HepG2 (cell line): Measurements from ENCODE around the gene ARHGAP10. TPM values are rescaled to one million over a fixed set of nuclear protein-coding genes. Genes with fewer than 3 reads are reported as not detected.

ENCODE experiments used
- ATAC-seq: fragments of 200-7000 bp; cut with Tn5 transposase; 3 replicates; pipeline ENCODE4 v1.9.1; 2020; ENCODE audit warnings: mild to moderate bottlenecking, moderate library complexity
- BruUV-seq: library from RNA; stranded (reverse); fragments of 400-500 nt; replicated peaks from 2 replicates; lab custom pipeline; 2021; lab: Mats Ljungman, UMichigan
- CTCF ChIA-PET: fragments of 300-600 bp; formaldehyde crosslinking; extraction: SDS; loops from one replicate; lab custom pipeline; 2021; ENCODE audit warnings: low total read pairs, inconsistent platforms, low intra/inter-chr PET ratio; lab: Yijun Ruan, JAX
- POLR2A ChIA-PET: fragments of 350-600 bp; sonication (Branson Sonifier 250); formaldehyde crosslinking; loops from one replicate; lab custom pipeline; 2020; ENCODE audit warnings: antibody characterized with exemption, inconsistent platforms; lab: Yijun Ruan, JAX
- DNase-seq: peaks from one replicate; pipeline ENCODE4 v3.0.0-alpha.2; 2015; ENCODE audit warnings: low spot score
- FAIRE-seq: peaks from 3 replicates; lab custom pipeline; 2011; peaks lifted over from hg19 to GRCh38; lab: Jason Lieb, UNC
- H2AFZ ChIP-seq: one replicate; pipeline ENCODE4 v1.6.1; 2011; ENCODE audit warnings: low read length, inconsistent platforms
- H3K27ac ChIP-seq: fragments of 300-600 bp; 3 replicates; pipeline ENCODE4 v1.8.0; 2011; ENCODE audit warnings: mixed run types, mild to moderate bottlenecking, mixed read lengths, low read length, inconsistent platforms; ENCODE audit not compliant: insufficient read depth; ENCODE audit errors: extremely low read length
- H3K27me3 ChIP-seq, 2 experiments: fragments of 200-600 bp in 1 of 2; 2 replicates in 1 of 2; 3 replicates in 1 of 2; pipeline versions ENCODE4 v1.6.0 to v1.8.0; 2011; ENCODE audit warnings: low read length in 2 of 2, mild to moderate bottlenecking in 2 of 2, moderate library complexity in 2 of 2, inconsistent platforms in 1 of 2; ENCODE audit not compliant: insufficient read depth in 2 of 2, control insufficient read depth in 1 of 2
- H3K36me3 ChIP-seq, 2 experiments: fragments of 200-600 bp in 1 of 2; replicated peaks in 1 of 2; 2 replicates in 1 of 2; 3 replicates in 1 of 2; pipeline versions ENCODE4 v1.5.1 to v1.8.0; 2011; ENCODE audit warnings: low read length in 2 of 2, inconsistent platforms in 1 of 2; ENCODE audit not compliant: insufficient read depth in 2 of 2, control insufficient read depth in 1 of 2
- H3K4me1 ChIP-seq: 2 replicates; pipeline ENCODE4 v1.5.1; 2012; ENCODE audit warnings: low read length, inconsistent platforms; ENCODE audit not compliant: insufficient read depth
- H3K4me2 ChIP-seq: 2 replicates; pipeline ENCODE4 v1.6.0; 2011; ENCODE audit warnings: low read depth, low read length, inconsistent platforms
- H3K4me3 ChIP-seq, 3 experiments: fragments of 200-600 bp in 1 of 3; sonication (generic), shearing (Covaris generic) in 1 of 3; replicated peaks in 1 of 3; 2 replicates each; pipeline ENCODE4 v1.5.1; 2011 to 2016; ENCODE audit warnings: low read length in 3 of 3, inconsistent platforms in 2 of 3, low read depth in 2 of 3, mild to moderate bottlenecking in 2 of 3, control low read depth in 1 of 3, mixed read lengths in 1 of 3; ENCODE audit not compliant: insufficient read depth in 1 of 3
- H3K79me2 ChIP-seq: one replicate; pipeline ENCODE4 v1.6.1; 2011; ENCODE audit warnings: low read length, inconsistent platforms; ENCODE audit not compliant: insufficient read depth
- H3K9ac ChIP-seq: 2 replicates; pipeline ENCODE4 v1.6.0; 2011; ENCODE audit warnings: mild to moderate bottlenecking, low read depth, low read length, inconsistent platforms; ENCODE audit not compliant: insufficient read depth
- H3K9me3 ChIP-seq: 2 replicates; pipeline ENCODE4 v1.5.1; 2012; ENCODE audit warnings: mild to moderate bottlenecking, low read length
- H4K20me1 ChIP-seq: 2 replicates; pipeline ENCODE4 v1.6.0; 2011; ENCODE audit warnings: inconsistent platforms, mild to moderate bottlenecking, low read length, moderate library complexity; ENCODE audit not compliant: insufficient read depth
- ARNT ChIP-seq: fragments of 450-650 bp; IDR thresholded peaks from 2 replicates; pipeline ENCODE4 v1.6.1; 2017
- GABPB1 ChIP-seq: IDR thresholded peaks from 2 replicates; pipeline ENCODE4 v1.6.1; 2016; ENCODE audit warnings: mild to moderate bottlenecking, missing genetic modification reagents, moderate library complexity, missing compliant biosample characterization
- JARID2 ChIP-seq: sonication (generic); formaldehyde crosslinking; IDR thresholded peaks from 2 replicates; pipeline ENCODE4 v1.8.1; 2023; ENCODE audit warnings: missing genetic modification reagents, inconsistent platforms; ENCODE audit not compliant: insufficient replicate concordance
- MAF1 ChIP-seq: sonication (generic); formaldehyde crosslinking; IDR thresholded peaks from 2 replicates; pipeline ENCODE4 v1.5.0; 2020; ENCODE audit warnings: missing genetic modification reagents, borderline replicate concordance
- MEIS2 ChIP-seq: sonication (generic); formaldehyde crosslinking; IDR thresholded peaks from 2 replicates; pipeline ENCODE4 v1.9.0; 2021; ENCODE audit warnings: mild to moderate bottlenecking, missing genetic modification reagents
- NFKB2 ChIP-seq: sonication (generic); formaldehyde crosslinking; IDR thresholded peaks from 2 replicates; pipeline ENCODE4 v1.4.0; 2020; ENCODE audit warnings: missing genetic modification reagents, borderline replicate concordance
- TBX3 ChIP-seq: fragments of 450-650 bp; IDR thresholded peaks from 2 replicates; pipeline ENCODE4 v1.6.1; 2017; ENCODE audit warnings: antibody characterized with exemption, mild to moderate bottlenecking, inconsistent platforms, borderline replicate concordance
- ZFY ChIP-seq: sonication (generic); formaldehyde crosslinking; IDR thresholded peaks from 2 replicates; pipeline ENCODE4 v1.4.0; 2020; ENCODE audit warnings: missing genetic modification reagents
- ZNF350 ChIP-seq: sonication (generic); formaldehyde crosslinking; IDR thresholded peaks from 2 replicates; pipeline ENCODE4 v1.4.0; 2020; ENCODE audit warnings: mild to moderate bottlenecking, low read depth, missing genetic modification reagents, borderline replicate concordance
- ZNF556 ChIP-seq: sonication (generic); formaldehyde crosslinking; IDR thresholded peaks from 2 replicates; pipeline ENCODE4 v1.4.0; 2020; ENCODE audit warnings: mild to moderate bottlenecking, missing genetic modification reagents, borderline replicate concordance
- ZNF816 ChIP-seq: sonication (generic); formaldehyde crosslinking; IDR thresholded peaks from 2 replicates; pipeline ENCODE4 v1.8.0; 2022; ENCODE audit warnings: missing genetic modification reagents, mild to moderate bottlenecking, borderline replicate concordance
- WGBS: methylation state at CpG from one replicate; pipeline ENCODE4 v1.1.6; 2017; ENCODE audit warnings: low lambda C conversion rate; 5-methylcytosine and 5-hydroxymethylcytosine counted together
- in situ Hi-C: cut with HindIII; loops from 2 replicates; pipeline ENCODE4 v1.10.0; 2017; ENCODE audit warnings: low pct_unique_long_range_greater_than_20kb; ENCODE audit not compliant: extremely low pct_ligation_motif_present
- intact Hi-C: fragments of 100-400 bp; cut with micrococcal nuclease; formaldehyde crosslinking; loops from one replicate; pipeline ENCODE4 v1.10.0; 2022; ENCODE audit not compliant: unreplicated experiment
- polyA plus RNA-seq, 8 experiments: library from polyadenylated mRNA; depleted of rRNA in 3 of 8; stranded (reverse) in 7 of 8; unstranded in 1 of 8; fragments of >200 nt; fragmentation: Illumina TruSeq in 4 of 8; extraction: Trizol in 4 of 8; gene quantifications; 2 replicates each; pipeline versions ENCODE4 v1.2.1 to v1.2.3, GENCODE V29; 2011 to 2016; ENCODE audit warnings: low read depth in 4 of 8, missing spikeins in 1 of 8, mixed read lengths in 1 of 8; ENCODE audit not compliant: insufficient read depth in 1 of 8
- total RNA-seq, 5 experiments: library from RNA; depleted of rRNA; stranded (reverse); fragments of >200 nt; fragmentation: Illumina TruSeq; extraction: Trizol; gene quantifications; 2 replicates each; pipeline ENCODE4 v1.2.3, GENCODE V29; 2016; ENCODE audit warnings: low read depth in 1 of 5
- TF ChIP-seq, protein P1 (sequence below): sonication (generic); formaldehyde crosslinking; IDR thresholded peaks from 2 replicates; pipeline ENCODE4 v1.4.0; 2020; ENCODE audit warnings: mild to moderate bottlenecking, low read depth, missing genetic modification reagents
- TF ChIP-seq, protein P2 (sequence below): sonication (generic); formaldehyde crosslinking; IDR thresholded peaks from 2 replicates; pipeline ENCODE4 v1.4.0; 2020; ENCODE audit warnings: missing genetic modification reagents, borderline replicate concordance
- TF ChIP-seq, protein P3 (sequence below): sonication (generic); formaldehyde crosslinking; IDR thresholded peaks from 2 replicates; pipeline ENCODE4 v1.8.0; 2022; ENCODE audit warnings: low read depth, missing genetic modification reagents
- TF ChIP-seq, protein P4 (sequence below): IDR thresholded peaks from 2 replicates; pipeline ENCODE4 v1.6.1; 2018; ENCODE audit warnings: missing genetic modification reagents
- TF ChIP-seq, protein P5 (sequence below): sonication (generic); formaldehyde crosslinking; IDR thresholded peaks from 2 replicates; pipeline ENCODE4 v1.5.0; 2020; ENCODE audit warnings: missing genetic modification reagents, mild to moderate bottlenecking, borderline replicate concordance

Gene ARHGAP10
- total and polyA plus RNA-seq, 2 of the 13 experiments (the other 11 are each of a cell fraction or from before 2014, with no cell fraction given), result 0.45 to 1.6 TPM

DNA sequence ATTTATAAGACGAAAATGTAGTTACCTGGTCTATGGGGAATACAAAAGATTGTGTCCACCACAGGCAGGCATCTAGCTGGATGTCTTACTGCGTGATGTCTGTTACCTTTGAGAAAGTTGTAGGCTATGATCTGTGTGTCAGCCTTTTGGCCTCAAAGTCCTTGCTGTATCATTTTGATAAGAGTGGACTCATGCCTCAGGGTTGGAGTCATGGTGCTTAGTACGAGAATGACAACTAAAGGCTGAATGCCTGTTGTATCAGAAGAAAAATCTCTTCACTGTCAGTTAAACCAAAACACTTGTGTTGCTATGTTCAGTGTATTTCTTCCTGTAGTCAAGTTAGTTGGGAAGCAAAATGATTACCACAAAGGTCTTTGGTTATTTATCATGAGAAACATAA lies 226.2 kb downstream of the ARHGAP10 start:
- Histone ChIP-seq H3K9ac (no peak overlapping the region), H3K79me2 (no peaks in the 10 kb centered on the region), H3K36me3 (no peaks in the 10 kb centered on the region)
- DNase-seq, result no peak
- 76% methylated on average over 3 of the region's 3 CpGs for WGBS
- no peak for TF ChIP-seq ZNF816 (CRISPR knock-in tag)
- TF ChIP-seq ZNF350 (CRISPR knock-in tag), result no peak
- TF ChIP-seq MEIS2 (CRISPR knock-in tag), result no peak
- no peak for TF ChIP-seq JARID2
- TF ChIP-seq, protein P1, sequence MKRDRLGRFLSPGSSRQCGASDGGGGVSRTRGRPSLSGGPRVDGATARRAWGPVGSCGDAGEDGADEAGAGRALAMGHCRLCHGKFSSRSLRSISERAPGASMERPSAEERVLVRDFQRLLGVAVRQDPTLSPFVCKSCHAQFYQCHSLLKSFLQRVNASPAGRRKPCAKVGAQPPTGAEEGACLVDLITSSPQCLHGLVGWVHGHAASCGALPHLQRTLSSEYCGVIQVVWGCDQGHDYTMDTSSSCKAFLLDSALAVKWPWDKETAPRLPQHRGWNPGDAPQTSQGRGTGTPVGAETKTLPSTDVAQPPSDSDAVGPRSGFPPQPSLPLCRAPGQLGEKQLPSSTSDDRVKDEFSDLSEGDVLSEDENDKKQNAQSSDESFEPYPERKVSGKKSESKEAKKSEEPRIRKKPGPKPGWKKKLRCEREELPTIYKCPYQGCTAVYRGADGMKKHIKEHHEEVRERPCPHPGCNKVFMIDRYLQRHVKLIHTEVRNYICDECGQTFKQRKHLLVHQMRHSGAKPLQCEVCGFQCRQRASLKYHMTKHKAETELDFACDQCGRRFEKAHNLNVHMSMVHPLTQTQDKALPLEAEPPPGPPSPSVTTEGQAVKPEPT (CRISPR knock-in tag), result no peak
- TF ChIP-seq, protein P2, sequence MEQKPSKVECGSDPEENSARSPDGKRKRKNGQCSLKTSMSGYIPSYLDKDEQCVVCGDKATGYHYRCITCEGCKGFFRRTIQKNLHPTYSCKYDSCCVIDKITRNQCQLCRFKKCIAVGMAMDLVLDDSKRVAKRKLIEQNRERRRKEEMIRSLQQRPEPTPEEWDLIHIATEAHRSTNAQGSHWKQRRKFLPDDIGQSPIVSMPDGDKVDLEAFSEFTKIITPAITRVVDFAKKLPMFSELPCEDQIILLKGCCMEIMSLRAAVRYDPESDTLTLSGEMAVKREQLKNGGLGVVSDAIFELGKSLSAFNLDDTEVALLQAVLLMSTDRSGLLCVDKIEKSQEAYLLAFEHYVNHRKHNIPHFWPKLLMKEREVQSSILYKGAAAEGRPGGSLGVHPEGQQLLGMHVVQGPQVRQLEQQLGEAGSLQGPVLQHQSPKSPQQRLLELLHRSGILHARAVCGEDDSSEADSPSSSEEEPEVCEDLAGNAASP, result no peak
- no peak for TF ChIP-seq ARNT
- no peak for TF ChIP-seq TBX3
- TF ChIP-seq MAF1 (CRISPR knock-in tag), result no peak
- no peak for TF ChIP-seq NFKB2 (CRISPR knock-in tag)
- TF ChIP-seq ZNF556, result no peak
- TF ChIP-seq, protein P3, sequence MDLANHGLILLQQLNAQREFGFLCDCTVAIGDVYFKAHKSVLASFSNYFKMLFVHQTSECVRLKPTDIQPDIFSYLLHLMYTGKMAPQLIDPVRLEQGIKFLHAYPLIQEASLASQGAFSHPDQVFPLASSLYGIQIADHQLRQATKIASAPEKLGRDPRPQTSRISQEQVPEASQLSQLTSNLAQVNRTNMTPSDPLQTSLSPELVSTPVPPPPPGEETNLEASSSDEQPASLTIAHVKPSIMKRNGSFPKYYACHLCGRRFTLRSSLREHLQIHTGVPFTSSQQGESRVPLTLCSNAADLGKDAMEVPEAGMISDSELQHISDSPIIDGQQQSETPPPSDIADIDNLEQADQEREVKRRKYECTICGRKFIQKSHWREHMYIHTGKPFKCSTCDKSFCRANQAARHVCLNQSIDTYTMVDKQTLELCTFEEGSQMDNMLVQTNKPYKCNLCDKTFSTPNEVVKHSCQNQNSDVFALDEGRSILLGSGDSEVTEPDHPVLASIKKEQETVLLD (CRISPR knock-in tag), result no peak
- TF ChIP-seq, protein P4, sequence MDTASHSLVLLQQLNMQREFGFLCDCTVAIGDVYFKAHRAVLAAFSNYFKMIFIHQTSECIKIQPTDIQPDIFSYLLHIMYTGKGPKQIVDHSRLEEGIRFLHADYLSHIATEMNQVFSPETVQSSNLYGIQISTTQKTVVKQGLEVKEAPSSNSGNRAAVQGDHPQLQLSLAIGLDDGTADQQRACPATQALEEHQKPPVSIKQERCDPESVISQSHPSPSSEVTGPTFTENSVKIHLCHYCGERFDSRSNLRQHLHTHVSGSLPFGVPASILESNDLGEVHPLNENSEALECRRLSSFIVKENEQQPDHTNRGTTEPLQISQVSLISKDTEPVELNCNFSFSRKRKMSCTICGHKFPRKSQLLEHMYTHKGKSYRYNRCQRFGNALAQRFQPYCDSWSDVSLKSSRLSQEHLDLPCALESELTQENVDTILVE, result no peak
- TF ChIP-seq, protein P5, sequence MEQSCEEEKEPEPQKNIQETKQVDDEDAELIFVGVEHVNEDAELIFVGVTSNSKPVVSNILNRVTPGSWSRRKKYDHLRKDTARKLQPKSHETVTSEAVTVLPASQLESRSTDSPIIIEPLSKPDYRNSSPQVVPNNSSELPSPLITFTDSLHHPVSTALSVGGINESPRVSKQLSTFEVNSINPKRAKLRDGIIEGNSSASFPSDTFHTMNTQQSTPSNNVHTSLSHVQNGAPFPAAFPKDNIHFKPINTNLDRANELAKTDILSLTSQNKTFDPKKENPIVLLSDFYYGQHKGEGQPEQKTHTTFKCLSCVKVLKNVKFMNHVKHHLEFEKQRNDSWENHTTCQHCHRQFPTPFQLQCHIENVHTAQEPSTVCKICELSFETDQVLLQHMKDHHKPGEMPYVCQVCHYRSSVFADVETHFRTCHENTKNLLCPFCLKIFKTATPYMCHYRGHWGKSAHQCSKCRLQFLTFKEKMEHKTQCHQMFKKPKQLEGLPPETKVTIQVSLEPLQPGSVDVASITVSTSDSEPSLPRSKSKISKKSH (CRISPR knock-in tag), result no peak
- TF ChIP-seq GABPB1 (CRISPR knock-in tag), result no peak
- no peak for TF ChIP-seq ZFY (CRISPR knock-in tag)
- TF ChIP-seq, all 625 proteins: peak for 0
- BruUV-seq, result no TSS peak
- FAIRE-seq (no peak), ATAC-seq (no peak)
- CTCF ChIA-PET, result no interaction called here
- Histone ChIP-seq H4K20me1 (no peaks in the 10 kb centered on the region), H3K4me3 (no peak overlapping the region), H3K4me2 (no peak overlapping the region), H3K27me3 (no peaks in the 10 kb centered on the region), H3K27ac (no peak overlapping the region), H3K9me3 (no peaks in the 10 kb centered on the region), H2AFZ (no peak overlapping the region), H3K4me1 (no peaks in the 10 kb centered on the region)
- intact Hi-C loops (no loop called here), in situ Hi-C loops (no loop called here)
- POLR2A ChIA-PET, result no interaction called here
